ENCODE measurements around the gene COMMD10.

Gene COMMD10

DNA sequence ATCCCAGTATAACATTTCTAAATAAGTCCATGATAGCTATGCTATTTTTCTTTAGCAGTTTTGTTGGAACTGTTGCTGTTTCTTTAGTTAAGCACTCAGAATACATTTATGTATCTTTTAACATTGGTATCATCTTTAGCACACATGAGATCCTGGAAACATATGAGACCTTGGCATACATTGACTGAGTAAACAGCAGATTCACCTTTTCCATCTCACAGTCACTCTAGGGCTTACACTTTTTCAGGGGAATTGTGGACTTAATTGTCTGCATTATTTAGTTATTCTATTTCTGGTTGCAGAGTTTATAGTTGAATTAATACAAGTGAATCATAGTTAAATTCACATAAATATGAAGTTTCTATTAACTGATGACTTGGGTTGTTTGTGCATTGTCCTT lies 70.1 kb downstream of the COMMD10 start:
- Histone ChIP-seq H2AFZ (ENCODE audit: low read depth, low read length, severe bottlenecking) (no peak overlapping the region), H3K27ac (ENCODE audit: low read depth, low read length) (no peak overlapping the region), H3K9ac (ENCODE audit: low read length) (no peak overlapping the region), H3K4me2 (ENCODE audit: low read depth, low read length, poor library complexity, severe bottlenecking) (no peak overlapping the region), H3K79me2 (ENCODE audit: insufficient read depth, low read length) (no peaks in the 10 kb centered on the region), H3K9me3 (ENCODE audit: insufficient read depth, low read length) (no peaks in the 10 kb centered on the region), H3K27me3 (ENCODE audit: low read length) (no peaks in the 10 kb centered on the region), H3K36me3 (ENCODE audit: low read length) (no peaks in the 10 kb centered on the region), H3K4me3 (ENCODE audit: insufficient read depth, low read length, poor library complexity, severe bottlenecking) (no peak overlapping the region), H3K9me2 (replicated peaks; ENCODE audit: insufficient read depth, low read length) (no peaks in the 10 kb centered on the region), H4K20me1 (ENCODE audit: low read depth, low read length) (no peaks in the 10 kb centered on the region), H3F3A (ENCODE audit: insufficient read depth) (no peaks in the 10 kb centered on the region)
- no peak for TF ChIP-seq EZH2phosphoT487 (conservative IDR thresholded peaks at IDR 0.05; ENCODE audit: low read length)
- TF ChIP-seq, protein P1, sequence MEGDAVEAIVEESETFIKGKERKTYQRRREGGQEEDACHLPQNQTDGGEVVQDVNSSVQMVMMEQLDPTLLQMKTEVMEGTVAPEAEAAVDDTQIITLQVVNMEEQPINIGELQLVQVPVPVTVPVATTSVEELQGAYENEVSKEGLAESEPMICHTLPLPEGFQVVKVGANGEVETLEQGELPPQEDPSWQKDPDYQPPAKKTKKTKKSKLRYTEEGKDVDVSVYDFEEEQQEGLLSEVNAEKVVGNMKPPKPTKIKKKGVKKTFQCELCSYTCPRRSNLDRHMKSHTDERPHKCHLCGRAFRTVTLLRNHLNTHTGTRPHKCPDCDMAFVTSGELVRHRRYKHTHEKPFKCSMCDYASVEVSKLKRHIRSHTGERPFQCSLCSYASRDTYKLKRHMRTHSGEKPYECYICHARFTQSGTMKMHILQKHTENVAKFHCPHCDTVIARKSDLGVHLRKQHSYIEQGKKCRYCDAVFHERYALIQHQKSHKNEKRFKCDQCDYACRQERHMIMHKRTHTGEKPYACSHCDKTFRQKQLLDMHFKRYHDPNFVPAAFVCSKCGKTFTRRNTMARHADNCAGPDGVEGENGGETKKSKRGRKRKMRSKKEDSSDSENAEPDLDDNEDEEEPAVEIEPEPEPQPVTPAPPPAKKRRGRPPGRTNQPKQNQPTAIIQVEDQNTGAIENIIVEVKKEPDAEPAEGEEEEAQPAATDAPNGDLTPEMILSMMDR (IDR thresholded peaks at IDR 0.05; ENCODE audit: insufficient read depth, low read length, poor library complexity, severe bottlenecking), result no peak

DNA sequence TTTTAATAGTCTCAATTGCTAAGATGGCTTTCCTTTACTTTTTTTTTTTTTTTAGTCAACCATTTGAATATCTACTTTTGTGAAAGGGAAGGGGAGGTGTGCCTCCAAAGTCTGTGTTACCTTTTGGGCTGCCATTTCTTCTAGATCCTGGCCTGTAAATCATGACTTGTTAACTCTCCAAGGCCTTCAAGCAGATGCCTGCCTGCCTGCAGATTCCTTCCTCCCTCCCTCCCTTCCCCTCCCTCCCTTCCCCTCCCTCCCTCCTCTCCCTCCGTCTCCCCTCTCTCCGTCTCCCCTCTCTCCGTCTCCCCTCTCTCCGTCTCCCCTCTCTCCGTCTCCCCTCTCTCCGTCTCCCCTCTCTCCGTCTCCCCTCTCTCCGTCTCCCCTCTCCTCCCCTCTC lies 73.1 kb downstream of the COMMD10 start:
- Histone ChIP-seq H3K9ac (ENCODE audit: low read length) (no peak overlapping the region), H3K4me2 (ENCODE audit: low read depth, low read length, poor library complexity, severe bottlenecking) (no peak overlapping the region), H3K9me2 (replicated peaks; ENCODE audit: insufficient read depth, low read length) (no peaks in the 10 kb centered on the region), H3K36me3 (ENCODE audit: low read length) (no peaks in the 10 kb centered on the region), H3K9me3 (ENCODE audit: insufficient read depth, low read length) (no peaks in the 10 kb centered on the region), H3K27me3 (ENCODE audit: low read length) (no peaks in the 10 kb centered on the region), H4K20me1 (ENCODE audit: low read depth, low read length) (no peaks in the 10 kb centered on the region), H3K79me2 (ENCODE audit: insufficient read depth, low read length) (no peaks in the 10 kb centered on the region), H3K4me3 (ENCODE audit: insufficient read depth, low read length, poor library complexity, severe bottlenecking) (no peak overlapping the region), H3K27ac (ENCODE audit: low read depth, low read length) (no peak overlapping the region), H2AFZ (ENCODE audit: low read depth, low read length, severe bottlenecking) (no peak overlapping the region), H3F3A (ENCODE audit: insufficient read depth) (no peaks in the 10 kb centered on the region)
- TF ChIP-seq, protein P1 (IDR thresholded peaks at IDR 0.05; ENCODE audit: insufficient read depth, low read length, poor library complexity, severe bottlenecking), result no peak
- no peak for TF ChIP-seq EZH2phosphoT487 (conservative IDR thresholded peaks at IDR 0.05; ENCODE audit: low read length)

DNA sequence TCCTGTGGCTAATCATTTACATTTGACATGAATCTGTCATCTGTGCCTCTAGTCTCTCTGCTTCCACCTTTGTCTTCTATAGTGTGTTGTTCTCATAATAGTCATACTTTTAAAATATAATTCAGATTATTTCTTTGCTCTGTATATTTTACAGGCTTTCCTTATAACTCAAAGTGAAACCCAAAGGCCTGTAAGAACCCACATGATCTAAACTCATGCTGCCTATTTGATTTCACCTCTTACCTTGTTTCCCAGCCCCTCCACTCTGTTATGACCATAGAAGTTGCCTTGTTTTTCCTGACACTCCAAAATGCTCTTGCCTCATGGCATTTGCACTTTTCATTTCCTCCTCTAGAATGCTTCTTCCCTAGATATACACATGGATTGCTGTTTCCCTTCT lies 74.2 kb downstream of the COMMD10 start:
- no peaks in the 10 kb centered on the region for H3K27me3 ChIP-seq (ENCODE audit: low read length)
- no peaks in the 10 kb centered on the region for H3F3A ChIP-seq (ENCODE audit: insufficient read depth)
- no peak overlapping the region for H3K4me3 ChIP-seq (ENCODE audit: insufficient read depth, low read length, poor library complexity, severe bottlenecking)
- H4K20me1 ChIP-seq (ENCODE audit: low read depth, low read length), result no peaks in the 10 kb centered on the region
- H3K4me2 ChIP-seq (ENCODE audit: low read depth, low read length, poor library complexity, severe bottlenecking), result no peak overlapping the region
- no peak for TF ChIP-seq EZH2phosphoT487 (conservative IDR thresholded peaks at IDR 0.05; ENCODE audit: low read length)
- TF ChIP-seq, protein P1 (IDR thresholded peaks at IDR 0.05; ENCODE audit: insufficient read depth, low read length, poor library complexity, severe bottlenecking), result no peak
- no peaks in the 10 kb centered on the region for H3K79me2 ChIP-seq (ENCODE audit: insufficient read depth, low read length)
- no peaks in the 10 kb centered on the region for H3K36me3 ChIP-seq (ENCODE audit: low read length)
- H3K9me2 ChIP-seq (replicated peaks; ENCODE audit: insufficient read depth, low read length), result no peaks in the 10 kb centered on the region
- H3K9me3 ChIP-seq (ENCODE audit: insufficient read depth, low read length), result no peaks in the 10 kb centered on the region
- H3K27ac ChIP-seq (ENCODE audit: low read depth, low read length), result no peak overlapping the region
- no peak overlapping the region for H2AFZ ChIP-seq (ENCODE audit: low read depth, low read length, severe bottlenecking)
- no peak overlapping the region for H3K9ac ChIP-seq (ENCODE audit: low read length)
